Epithelial cell of prostate (primary cell): ENCODE data around the gene LPA.
A peak's percentile ranks its signal among the peaks of the same experiment; 100 is the strongest.
"Not testable (repeated sequence)": the region's sequence is repeated elsewhere in the genome, so short reads cannot be mapped to it uniquely, and the experiment has no call there.

Experiments used
- DNase-seq: peaks from one replicate; pipeline ENCODE4 v3.0.0-alpha.2; 2011; ENCODE audit warnings: low read depth, low spot score
- H3K27ac ChIP-seq: fragments of 450-650 bp; 2 replicates; pipeline ENCODE4 v1.5.1; 2017; ENCODE audit warnings: mild to moderate bottlenecking

Gene LPA, protein sequence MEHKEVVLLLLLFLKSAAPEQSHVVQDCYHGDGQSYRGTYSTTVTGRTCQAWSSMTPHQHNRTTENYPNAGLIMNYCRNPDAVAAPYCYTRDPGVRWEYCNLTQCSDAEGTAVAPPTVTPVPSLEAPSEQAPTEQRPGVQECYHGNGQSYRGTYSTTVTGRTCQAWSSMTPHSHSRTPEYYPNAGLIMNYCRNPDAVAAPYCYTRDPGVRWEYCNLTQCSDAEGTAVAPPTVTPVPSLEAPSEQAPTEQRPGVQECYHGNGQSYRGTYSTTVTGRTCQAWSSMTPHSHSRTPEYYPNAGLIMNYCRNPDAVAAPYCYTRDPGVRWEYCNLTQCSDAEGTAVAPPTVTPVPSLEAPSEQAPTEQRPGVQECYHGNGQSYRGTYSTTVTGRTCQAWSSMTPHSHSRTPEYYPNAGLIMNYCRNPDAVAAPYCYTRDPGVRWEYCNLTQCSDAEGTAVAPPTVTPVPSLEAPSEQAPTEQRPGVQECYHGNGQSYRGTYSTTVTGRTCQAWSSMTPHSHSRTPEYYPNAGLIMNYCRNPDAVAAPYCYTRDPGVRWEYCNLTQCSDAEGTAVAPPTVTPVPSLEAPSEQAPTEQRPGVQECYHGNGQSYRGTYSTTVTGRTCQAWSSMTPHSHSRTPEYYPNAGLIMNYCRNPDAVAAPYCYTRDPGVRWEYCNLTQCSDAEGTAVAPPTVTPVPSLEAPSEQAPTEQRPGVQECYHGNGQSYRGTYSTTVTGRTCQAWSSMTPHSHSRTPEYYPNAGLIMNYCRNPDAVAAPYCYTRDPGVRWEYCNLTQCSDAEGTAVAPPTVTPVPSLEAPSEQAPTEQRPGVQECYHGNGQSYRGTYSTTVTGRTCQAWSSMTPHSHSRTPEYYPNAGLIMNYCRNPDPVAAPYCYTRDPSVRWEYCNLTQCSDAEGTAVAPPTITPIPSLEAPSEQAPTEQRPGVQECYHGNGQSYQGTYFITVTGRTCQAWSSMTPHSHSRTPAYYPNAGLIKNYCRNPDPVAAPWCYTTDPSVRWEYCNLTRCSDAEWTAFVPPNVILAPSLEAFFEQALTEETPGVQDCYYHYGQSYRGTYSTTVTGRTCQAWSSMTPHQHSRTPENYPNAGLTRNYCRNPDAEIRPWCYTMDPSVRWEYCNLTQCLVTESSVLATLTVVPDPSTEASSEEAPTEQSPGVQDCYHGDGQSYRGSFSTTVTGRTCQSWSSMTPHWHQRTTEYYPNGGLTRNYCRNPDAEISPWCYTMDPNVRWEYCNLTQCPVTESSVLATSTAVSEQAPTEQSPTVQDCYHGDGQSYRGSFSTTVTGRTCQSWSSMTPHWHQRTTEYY (N-terminal part only)

GRCh38 chr6:160664198-160664597, at the start of gene LPA:
Gene LPA, minus strand, starts transcription at chr6:160664275. Its CDS starts 61 bp downstream, at chr6:160664214.
- not testable (repeated sequence) for DNase-seq, H3K27ac ChIP-seq

DNA sequence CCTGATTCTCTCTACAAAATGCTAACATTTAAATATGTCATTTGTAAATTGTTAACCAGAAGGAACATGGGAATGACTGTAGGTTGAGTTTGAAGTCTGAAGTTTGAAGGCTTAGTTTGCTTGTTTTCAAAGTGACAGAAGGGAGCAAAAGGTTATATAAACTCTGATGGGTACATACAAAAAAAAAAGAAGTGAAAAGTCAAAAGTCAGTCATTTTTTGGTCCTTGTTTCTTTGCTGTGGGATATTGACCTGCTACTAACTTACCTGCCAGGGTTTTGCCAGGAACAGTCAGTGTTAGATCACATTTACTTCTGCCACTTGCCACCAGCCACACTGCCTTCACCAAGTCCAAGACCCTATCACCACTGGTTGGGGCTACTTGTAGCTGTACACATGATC, 44.9 kb upstream of the LPA start:
- not testable (repeated sequence) for DNase-seq, H3K27ac ChIP-seq

GRCh38 chr6:160704688-160705087, 40.6 kb upstream of the LPA start:
- DNase-seq, H3K27ac ChIP-seq: not testable (repeated sequence)

- H3K27ac ChIP-seq, DNase-seq: not testable (repeated sequence)
Observed at GRCh38 chr6:160701918-160702680, 38.0 kb upstream of the LPA start, which contains the start of gene PLG. Gene PLG, plus strand, starts transcription at chr6:160702244. Its CDS starts 61 bp downstream, at chr6:160702305.

DNA sequence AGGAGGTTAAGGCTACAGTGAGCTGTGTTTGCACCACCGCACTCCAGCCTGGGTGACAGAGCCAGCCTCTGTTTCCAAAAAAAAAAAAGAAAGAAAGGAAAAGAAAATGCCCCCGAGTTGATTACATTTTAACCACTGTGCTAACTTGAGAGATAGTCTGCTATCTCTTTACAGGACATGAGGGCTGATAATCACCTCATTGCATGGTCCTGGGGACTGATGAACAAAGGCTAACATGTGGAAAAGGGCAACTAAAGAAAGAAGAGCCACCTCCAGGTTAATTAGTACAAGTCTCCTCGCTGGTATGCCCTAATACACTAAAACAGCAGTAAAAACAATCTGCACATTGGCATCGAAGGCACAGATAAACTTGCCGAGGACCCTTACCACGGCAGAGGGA, 33.8 kb upstream of the LPA start:
- no peak overlapping the region for H3K27ac ChIP-seq
- no peak for DNase-seq

DNA sequence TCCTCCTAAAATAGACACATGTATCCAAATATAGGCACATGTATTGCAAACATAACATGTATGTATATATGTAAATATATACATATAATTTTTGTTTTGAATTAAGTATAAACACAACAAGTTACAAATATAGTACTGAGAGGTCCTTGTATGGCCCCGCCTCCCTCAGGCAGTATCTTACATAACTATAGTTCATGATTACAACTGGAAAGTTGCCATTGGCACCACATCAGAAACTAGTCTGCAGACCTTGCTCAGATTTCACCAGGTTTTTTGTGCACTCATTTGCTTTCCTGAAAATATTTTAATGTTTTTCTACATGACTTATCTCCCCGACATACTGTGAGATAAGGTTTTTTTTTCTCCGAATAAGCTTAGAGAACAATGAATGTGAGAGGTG, 32.8 kb upstream of the LPA start:
- H3K27ac ChIP-seq, DNase-seq: not testable (repeated sequence)

- H3K27ac ChIP-seq, DNase-seq: not testable (repeated sequence)
Observed at GRCh38 chr6:160695622-160696021, 31.5 kb upstream of the LPA start.

DNA sequence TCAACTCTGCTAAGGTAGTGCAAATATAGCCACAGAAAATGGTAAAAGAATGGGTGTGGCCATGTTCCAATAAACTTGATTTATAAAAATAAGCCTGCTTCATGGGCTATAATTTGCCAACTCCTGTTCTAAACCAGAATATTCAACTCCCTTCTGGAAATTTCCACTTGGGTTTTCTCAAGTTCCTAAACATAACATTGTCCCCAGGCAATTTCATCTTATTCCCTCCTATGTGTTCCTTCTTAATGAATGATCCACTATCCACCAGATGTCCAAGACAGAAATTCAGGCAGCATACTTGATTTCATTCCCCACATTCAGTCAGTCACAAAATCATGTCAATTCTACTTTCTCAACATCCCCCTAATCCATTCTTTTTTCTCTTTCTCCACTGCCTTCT, 30.9 kb upstream of the LPA start:
- not testable (repeated sequence) for DNase-seq, H3K27ac ChIP-seq

- DNase-seq, result no peak
- no peak overlapping the region for H3K27ac ChIP-seq
Observed at GRCh38 chr6:160692369-160692959, 28.4 kb upstream of the LPA start.

- H3K27ac ChIP-seq, result no peak overlapping the region
- no peak for DNase-seq
Observed at GRCh38 chr6:160691617-160692016, 27.5 kb upstream of the LPA start.

DNA sequence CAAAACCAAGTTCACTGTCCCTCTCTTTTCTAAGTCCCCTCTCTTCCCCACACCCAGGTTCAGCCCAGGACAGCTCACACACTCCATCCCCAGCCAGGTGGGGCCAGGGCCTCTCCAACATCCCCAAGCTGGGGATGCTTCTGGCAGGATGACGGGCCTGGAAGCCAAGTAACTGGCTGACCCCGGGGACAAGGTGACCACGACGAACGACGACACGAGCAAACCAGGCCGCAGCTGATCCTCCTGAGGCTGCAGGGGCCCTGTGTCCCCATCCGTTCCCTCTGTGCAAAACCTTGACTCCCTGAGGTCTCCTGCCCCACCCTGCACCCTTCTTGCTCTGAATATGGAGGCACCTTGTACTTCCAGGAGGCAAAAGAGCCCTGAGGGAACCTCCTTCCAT, 26.4 kb upstream of the LPA start:
- H3K27ac ChIP-seq, result no peak overlapping the region
- DNase-seq, result no peak

DNA sequence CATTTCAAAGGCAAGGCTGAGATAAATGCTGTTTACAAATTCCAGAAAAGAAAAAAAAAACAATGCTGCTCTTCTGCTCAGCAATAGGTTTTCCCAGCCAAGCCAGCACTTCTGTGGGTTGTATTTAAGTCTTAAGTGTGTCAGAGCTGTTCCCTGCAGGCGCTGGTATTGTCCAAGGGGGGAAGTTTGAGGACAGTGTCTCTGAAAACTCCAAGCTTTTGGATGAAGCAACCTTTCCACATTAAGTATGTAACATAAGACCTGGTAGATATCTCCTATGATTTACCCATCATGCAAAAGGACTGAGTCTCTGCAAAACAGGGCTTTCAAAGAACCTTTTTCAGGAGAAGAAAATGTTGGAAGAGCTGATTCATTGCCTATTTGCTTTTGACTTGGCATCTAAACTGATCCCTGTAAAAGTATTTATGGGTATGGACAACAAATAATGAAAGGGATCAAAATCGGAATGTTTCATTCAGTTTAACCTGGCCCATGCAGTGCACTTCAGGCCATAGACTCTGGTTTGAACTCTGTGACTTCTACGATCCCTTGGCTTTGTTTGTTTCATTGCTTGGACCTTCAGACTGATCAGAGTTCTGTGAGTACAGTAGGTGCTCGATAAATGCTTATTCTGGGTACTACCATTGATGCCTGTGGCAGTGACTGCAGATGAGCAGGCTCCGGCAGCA, 21.8 kb upstream of the LPA start:
- DNase-seq, result no peak
- no peak overlapping the region for H3K27ac ChIP-seq

- not testable (repeated sequence) for DNase-seq
Observed at GRCh38 chr6:160685101-160685761, 21.2 kb upstream of the LPA start.

GRCh38 chr6:160679402-160679769, 15.3 kb upstream of the LPA start:
- no peak overlapping the region for H3K27ac ChIP-seq
- no peak for DNase-seq

More at GRCh38 chr6:160685101-160685761, 21.2 kb upstream of the LPA start:
- H3K27ac ChIP-seq, result not testable (repeated sequence)

DNA sequence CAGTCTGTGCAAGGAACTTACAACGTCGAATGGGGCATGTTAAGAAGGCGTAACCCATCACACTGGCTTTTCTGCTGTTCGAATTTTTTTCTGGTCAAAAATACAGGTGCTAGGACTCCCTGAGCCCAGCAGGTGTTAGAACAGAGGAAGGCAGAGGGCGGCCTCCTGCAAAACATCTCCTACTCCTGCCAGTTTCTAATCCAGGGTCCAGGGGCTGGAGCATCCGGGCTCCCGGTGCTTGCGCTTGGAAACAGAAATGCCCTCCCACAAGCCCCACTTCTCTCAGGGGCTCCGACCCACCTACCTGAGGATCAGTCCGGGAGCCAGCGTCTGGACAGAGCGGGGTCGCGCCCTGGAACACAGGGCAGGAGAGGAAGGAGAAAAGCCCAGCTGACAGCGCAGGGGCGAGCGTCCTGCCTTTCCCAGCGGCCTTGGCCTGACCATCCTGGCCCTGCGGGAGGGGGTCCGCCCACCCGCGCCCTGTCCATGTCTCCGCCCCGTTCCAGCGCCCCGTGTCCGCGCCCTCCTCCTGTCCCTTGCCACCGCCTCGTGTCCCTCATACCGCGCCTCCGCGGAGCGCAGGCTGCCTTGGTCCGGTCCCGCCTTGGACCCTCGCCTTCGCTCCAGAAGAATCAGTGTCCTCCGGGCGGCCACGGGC, 14.8 kb upstream of the LPA start:
- no peak overlapping the region for H3K27ac ChIP-seq
- no peak for DNase-seq

- peak; percentile 53 for DNase-seq
- no peak overlapping the region for H3K27ac ChIP-seq
Observed at GRCh38 chr6:160678230-160678629, 14.2 kb upstream of the LPA start.

DNA sequence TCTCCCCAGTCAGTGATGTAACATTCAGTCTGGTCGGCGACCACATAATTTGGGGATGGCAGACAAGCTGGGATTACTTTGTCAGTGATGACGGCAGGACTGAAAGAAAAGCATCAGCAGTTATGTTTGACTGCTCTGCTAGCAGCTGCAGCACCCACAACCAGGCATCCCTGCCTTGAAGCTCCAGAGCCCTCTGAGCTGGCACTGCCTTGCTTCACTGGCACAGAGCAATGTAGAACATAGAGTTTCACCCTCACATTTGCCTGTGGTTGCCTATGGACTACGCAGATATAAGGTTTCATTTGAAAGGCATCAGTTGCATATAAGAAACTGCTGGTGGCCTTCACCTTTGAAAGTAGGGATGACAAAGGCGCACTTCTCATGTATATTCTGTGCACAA, 12.3 kb upstream of the LPA start:
- not testable (repeated sequence) for H3K27ac ChIP-seq, DNase-seq
